ENCODE measurements around the gene CNTNAP2. TPM values are rescaled to one million over a fixed set of nuclear protein-coding genes. Genes with fewer than 3 reads are reported as not detected.

The CNTNAP2 gene
- total and polyA plus RNA-seq, 9 donors = 0.24 to 7.0 (median 1.5) TPM

DNA sequence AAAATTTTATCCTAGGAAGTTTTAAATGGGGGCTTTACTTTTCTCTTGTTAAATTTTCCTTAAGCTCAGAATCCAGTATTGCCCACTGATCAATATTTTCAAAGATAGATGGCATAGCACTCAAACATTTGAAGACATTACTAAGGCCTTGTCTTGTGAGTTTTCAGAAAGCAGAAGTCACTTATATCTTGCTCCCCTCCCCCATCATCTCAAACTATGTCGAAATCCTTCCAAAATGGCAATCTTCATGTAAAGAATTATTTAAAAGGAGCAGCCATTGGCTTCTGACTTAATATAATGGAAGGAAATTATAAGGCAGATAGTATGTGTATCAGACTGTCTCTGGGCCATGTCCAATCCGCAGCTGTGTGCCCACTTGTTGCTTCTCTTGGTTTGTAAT lies 1920.4 kb downstream of the CNTNAP2 start:
- H3K9me3 ChIP-seq = no peaks in the 10 kb centered on the region
- 87 to 94% (median 93%) methylated on average over 2 of the region's 2 CpGs for WGBS, 3 donors
- DNase-seq = no peak

DNA sequence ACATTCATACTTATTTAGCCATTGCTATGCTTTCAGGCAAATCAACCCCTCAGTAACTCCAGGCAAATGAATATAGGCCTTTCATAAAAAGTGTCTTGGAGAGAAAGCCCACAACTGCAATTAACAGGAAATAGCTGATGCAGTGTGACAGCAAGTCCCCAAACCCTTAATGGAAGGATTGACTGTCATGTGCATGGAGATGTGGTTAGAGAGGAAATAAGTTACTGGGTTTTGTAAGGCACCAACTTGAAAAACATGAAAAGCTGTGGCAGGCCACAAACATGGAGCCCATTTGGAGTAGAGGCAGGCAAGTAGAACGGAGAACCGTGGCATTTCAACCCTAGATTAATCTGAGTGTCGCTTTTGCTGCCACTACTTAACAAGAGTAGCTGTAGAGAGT lies 1924.6 kb downstream of the CNTNAP2 start:
- intact Hi-C loops (cut with DNase I) = no loop called here
- no peaks in the 10 kb centered on the region for H3K9me3 ChIP-seq
- H3K27ac ChIP-seq = no peak overlapping the region
- H3K27me3 ChIP-seq = no peaks in the 10 kb centered on the region
- H3K36me3 ChIP-seq = no peaks in the 10 kb centered on the region
- H3K4me1 ChIP-seq (ENCODE audit: insufficient read depth) = no peaks in the 10 kb centered on the region
- 89 to 92% (median 91%) methylated on average over 3 of the region's 3 CpGs for WGBS, 3 donors
- no peak for TF ChIP-seq POLR2A (IDR thresholded peaks at IDR 0.05)
- no peak for TF ChIP-seq CTCF (IDR thresholded peaks at IDR 0.05)
- no peak for TF ChIP-seq EP300 (IDR thresholded peaks at IDR 0.05)
- H3K4me3 ChIP-seq = no peak overlapping the region
- DNase-seq = no peak

More for the DNA sequence above, 1920.4 kb downstream of the CNTNAP2 start:
- intact Hi-C loops (cut with DNase I) = no loop called here
- Histone ChIP-seq H3K27me3 (no peaks in the 10 kb centered on the region), H3K36me3 (no peaks in the 10 kb centered on the region), H3K27ac (no peak overlapping the region), H3K4me1 (ENCODE audit: insufficient read depth) (no peaks in the 10 kb centered on the region), H3K4me3 (no peak overlapping the region)
- TF ChIP-seq POLR2A (IDR thresholded peaks at IDR 0.05) (no peak), EP300 (IDR thresholded peaks at IDR 0.05) (no peak), CTCF (IDR thresholded peaks at IDR 0.05) (no peak)

- TF ChIP-seq EP300 (IDR thresholded peaks at IDR 0.05) = no peak
- no peak for TF ChIP-seq CTCF (IDR thresholded peaks at IDR 0.05)
- no peak for TF ChIP-seq POLR2A (IDR thresholded peaks at IDR 0.05)
- no peak overlapping the region for H3K4me3 ChIP-seq
- intact Hi-C loops (cut with DNase I) = no loop called here
- whole genome bisulfite sequencing, 3 donors = 75 to 87% (median 83%) methylated on average over 3 of the region's 3 CpGs
- H3K9me3 ChIP-seq = no peaks in the 10 kb centered on the region
- H3K27me3 ChIP-seq = no peaks in the 10 kb centered on the region
- no peak for DNase-seq
- no peak overlapping the region for H3K27ac ChIP-seq
- no peaks in the 10 kb centered on the region for H3K36me3 ChIP-seq
- no peaks in the 10 kb centered on the region for H3K4me1 ChIP-seq (ENCODE audit: insufficient read depth)
Measured at GRCh38 chr7:148042935-148043631, 1926.5 kb downstream of the CNTNAP2 start.

DNA sequence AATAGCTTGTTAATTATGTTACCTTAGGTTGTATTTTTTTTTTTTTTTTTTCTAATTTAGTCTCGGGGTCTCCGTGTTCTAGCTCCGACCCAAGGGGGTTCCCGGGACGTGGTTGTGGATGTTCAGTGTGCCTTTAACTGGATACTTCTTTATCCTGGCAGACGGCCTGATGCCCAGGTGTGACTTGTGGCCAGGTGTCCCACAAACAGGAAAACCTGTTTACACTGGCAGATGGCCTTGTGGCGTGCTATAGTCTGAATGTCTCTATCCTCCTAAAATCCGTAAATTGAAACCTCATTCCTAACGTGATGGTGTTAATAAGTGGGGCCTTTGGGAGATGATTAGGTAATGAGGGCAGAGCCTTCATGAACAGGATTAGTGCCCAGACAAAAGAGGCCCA lies 1927.6 kb downstream of the CNTNAP2 start:
- TF ChIP-seq CTCF (IDR thresholded peaks at IDR 0.05) (no peak), EP300 (IDR thresholded peaks at IDR 0.05) (no peak), POLR2A (IDR thresholded peaks at IDR 0.05) (no peak)
- Histone ChIP-seq H3K36me3 (no peaks in the 10 kb centered on the region), H3K9me3 (no peaks in the 10 kb centered on the region), H3K27me3 (no peaks in the 10 kb centered on the region), H3K4me1 (ENCODE audit: insufficient read depth) (no peaks in the 10 kb centered on the region), H3K27ac (no peak overlapping the region), H3K4me3 (no peak overlapping the region)
- 84 to 91% (median 87%) methylated on average over 9 of the region's 9 CpGs for WGBS, 3 donors
- intact Hi-C loops (cut with DNase I) = no loop called here
- no peak for DNase-seq
